MM.1S (cell line): Measurements from ENCODE around the gene CYB5R4.

Source experiments
- CTCF ChIP-seq: fragments of 300-600 bp; sonication (generic); IDR thresholded peaks from 2 replicates; pipeline ENCODE4 v1.5.1; 2016; ENCODE audit warnings: antibody characterized with exemption, low read length, mixed read lengths
- EZH2 ChIP-seq: fragments of 300-600 bp; sonication (generic); optimal IDR thresholded peaks from 2 replicates; pipeline ENCODE3; 2017; ENCODE audit warnings: low read depth, mild to moderate bottlenecking, antibody characterized with exemption, low read length, mixed read lengths

GRCh38 chr6:83812595-83812994, 46.9 kb upstream of the CYB5R4 start:
- TF ChIP-seq CTCF (no peak), EZH2 (no peak)
